ENCODE data around the gene KIF26B.

Gene KIF26B

DNA sequence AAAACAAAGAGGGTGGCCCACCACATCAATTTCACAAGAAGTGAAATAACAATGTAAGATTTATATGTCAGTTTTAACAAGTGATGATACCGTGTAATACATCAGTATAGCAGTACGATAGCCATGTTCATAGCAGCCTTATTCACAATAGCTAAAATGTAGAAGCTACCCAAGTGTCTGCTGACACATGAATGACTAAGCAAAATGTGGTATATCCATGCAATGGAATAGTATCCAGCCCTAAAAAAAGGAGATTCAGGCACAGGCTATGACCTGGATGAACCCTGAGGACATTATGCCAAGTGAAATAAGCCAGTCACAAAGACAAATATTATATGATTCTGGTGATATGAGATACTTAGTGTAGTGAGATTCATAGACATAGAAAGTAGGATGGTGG, 18.0 kb downstream of the KIF26B start:
- Histone ChIP-seq H4K20me1 (no peaks in the 10 kb centered on the region), H3K4me3 (no peak overlapping the region), H3K9ac (no peak overlapping the region), H3K27me3 (peaks cover 0 to 6% (median 0%) of the 10 kb centered on the region in 11 experiments; a peak in 2 of 22 replicates), H3K9me3 (replicated peaks in 1 of 11) (peaks cover 0 to 10% (median 0%) of the 10 kb centered on the region in 11 experiments; a peak in 2 of 22 replicates), H3K27ac (no peak overlapping the region), H3K4me2 (no peak overlapping the region), H3K36me3 (no peaks in the 10 kb centered on the region), H3K4me1 (peaks cover 10 to 19% (median 15%) of the 10 kb centered on the region in 10 experiments)
- no peak for TF ChIP-seq Cebpa-rat (IDR thresholded peaks at IDR 0.05)

DNA sequence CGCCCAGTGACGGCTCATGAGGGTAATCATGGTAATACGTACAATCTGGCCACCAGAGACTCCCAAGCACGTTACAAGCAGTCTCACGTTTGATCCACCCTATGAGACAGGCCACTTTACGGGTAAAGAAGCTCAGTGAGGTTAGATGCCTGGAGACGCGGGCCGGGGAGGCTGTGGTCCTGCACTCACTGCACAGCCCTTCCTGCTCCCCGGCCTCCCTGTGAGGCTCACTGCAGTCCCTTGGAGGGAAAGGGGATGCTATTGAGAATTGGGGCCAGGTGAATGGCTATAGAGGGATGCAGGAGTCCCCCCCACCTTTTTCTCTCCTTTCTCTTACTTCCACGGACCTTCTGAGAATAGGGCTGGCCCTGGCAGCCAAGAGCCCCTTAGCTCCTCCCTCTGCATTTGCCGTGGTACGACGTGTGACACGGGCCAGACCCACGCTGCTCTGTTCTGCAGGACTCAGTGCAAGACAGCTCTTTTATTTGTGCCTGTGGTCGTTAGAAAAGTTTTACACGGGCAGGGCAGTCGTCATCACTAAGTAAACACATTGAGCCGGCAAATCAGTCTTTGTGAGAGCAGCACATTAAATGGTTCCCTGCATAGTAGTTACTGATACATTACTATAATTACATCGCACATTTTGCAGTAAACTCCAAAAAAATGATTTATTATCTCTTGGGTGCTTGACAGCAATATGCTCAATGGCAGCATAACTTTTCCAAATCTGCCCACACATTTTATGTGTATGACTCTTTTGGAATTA, 18.8 kb downstream of the KIF26B start:
- no peak overlapping the region for H3K4me3 ChIP-seq
- no peak overlapping the region for H3K27ac ChIP-seq
- H3K36me3 ChIP-seq, result no peaks in the 10 kb centered on the region
- H4K20me1 ChIP-seq, result no peaks in the 10 kb centered on the region
- H3K4me2 ChIP-seq, result no peak overlapping the region
- H3K27me3 ChIP-seq, result peaks cover 0 to 6% (median 0%) of the 10 kb centered on the region in 11 experiments; a peak in 3 of 22 replicates
- peaks cover 10 to 13% (median 12%) of the 10 kb centered on the region in 10 experiments for H3K4me1 ChIP-seq
- H3K9ac ChIP-seq, result no peak overlapping the region
- H3K9me3 ChIP-seq (replicated peaks in 1 of 11), result peaks cover 0 to 10% (median 0%) of the 10 kb centered on the region in 11 experiments; a peak in 1 of 22 replicates
- TF ChIP-seq Cebpa-rat (IDR thresholded peaks at IDR 0.05), result no peak

DNA sequence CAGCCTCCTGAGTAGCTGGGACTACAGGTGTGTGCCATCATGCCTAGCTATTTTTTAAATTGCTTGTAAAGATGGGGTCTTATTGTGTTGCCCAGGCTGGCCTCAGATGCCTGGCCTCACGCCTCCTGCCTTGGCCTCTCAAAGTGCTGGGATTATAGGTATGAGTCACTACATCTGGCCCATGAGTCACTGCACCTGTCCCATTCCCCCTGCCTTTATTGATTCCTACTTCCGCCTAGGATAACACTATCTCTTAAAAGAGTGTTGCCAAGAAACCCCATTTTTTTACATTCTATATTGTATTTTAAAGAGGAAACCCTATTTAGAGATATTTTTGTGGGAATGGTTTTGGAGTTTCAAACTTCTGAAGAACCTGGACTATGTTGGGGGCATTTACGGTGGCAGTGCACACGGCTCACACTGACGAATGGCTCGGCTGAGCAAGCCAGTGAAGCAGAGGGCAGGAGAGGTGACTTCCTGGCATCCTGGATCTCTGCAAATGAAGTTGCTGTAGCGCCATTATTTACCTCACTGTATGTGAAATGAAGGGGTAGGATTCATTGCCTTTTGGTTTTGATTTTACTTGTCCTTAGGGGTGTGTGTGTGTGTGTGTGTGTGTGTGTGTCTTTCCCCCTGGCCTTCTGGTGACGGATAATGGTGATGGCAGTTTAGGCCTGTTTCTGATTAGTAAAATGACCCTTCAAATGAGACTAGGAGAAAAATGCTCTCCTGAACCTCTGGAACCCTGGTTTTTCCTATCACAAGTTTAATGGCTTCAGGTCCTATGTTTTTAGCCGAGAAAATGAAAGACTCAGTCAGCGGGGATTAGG, 22.5 kb downstream of the KIF26B start:
- peaks cover 0 to 6% (median 0%) of the 10 kb centered on the region in 11 experiments; a peak in 2 of 22 replicates for H3K27me3 ChIP-seq
- H4K20me1 ChIP-seq, result no peaks in the 10 kb centered on the region
- peaks cover 0 to 7% (median 0%) of the 10 kb centered on the region in 11 experiments; a peak in 1 of 22 replicates for H3K9me3 ChIP-seq (replicated peaks in 1 of 11)
- H3K9ac ChIP-seq, result no peak overlapping the region
- H3K27ac ChIP-seq, result no peak overlapping the region
- no peaks in the 10 kb centered on the region for H3K36me3 ChIP-seq
- H3K4me2 ChIP-seq, result no peak overlapping the region
- H3K4me1 ChIP-seq, result peaks cover 0 to 23% (median 18%) of the 10 kb centered on the region in 10 experiments; a peak in 16 of 20 replicates
- no peak for TF ChIP-seq Cebpa-rat (IDR thresholded peaks at IDR 0.05)
- no peak overlapping the region for H3K4me3 ChIP-seq

DNA sequence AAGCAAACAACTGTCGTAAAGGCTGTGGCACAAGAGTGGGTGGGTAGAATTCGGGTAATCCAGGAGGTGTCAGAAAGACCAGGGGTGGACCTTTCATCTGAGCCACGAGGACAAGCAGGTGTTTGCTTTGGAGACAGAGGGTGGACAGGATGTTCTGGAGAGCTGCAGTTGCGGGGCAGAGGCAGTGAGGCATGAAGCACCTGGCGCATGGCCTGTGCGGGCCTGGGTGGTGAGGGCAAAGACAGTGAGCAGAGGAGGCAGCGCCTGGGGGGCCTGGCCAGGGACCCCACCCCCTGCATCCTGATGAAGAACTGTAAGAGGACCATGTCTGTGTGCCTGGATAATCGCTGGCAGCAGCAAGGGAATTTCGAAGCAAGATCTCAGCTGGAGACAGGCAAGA, 24.9 kb downstream of the KIF26B start:
- Histone ChIP-seq H3K9ac (no peak overlapping the region), H3K9me3 (replicated peaks in 1 of 11) (no peaks in the 10 kb centered on the region), H3K4me1 (peaks cover 0 to 23% (median 18%) of the 10 kb centered on the region in 10 experiments; a peak in 16 of 20 replicates), H3K27ac (no peak overlapping the region), H3K27me3 (peaks cover 0 to 6% (median 0%) of the 10 kb centered on the region in 11 experiments; a peak in 2 of 22 replicates), H3K4me2 (peak overlapping the region in 8 of 11 experiments; percentile 58 to 74 (median 64); a peak in 15 of 22 replicates), H4K20me1 (no peaks in the 10 kb centered on the region), H3K4me3 (no peak overlapping the region), H3K36me3 (no peaks in the 10 kb centered on the region)
- no peak for TF ChIP-seq Cebpa-rat (IDR thresholded peaks at IDR 0.05)

DNA sequence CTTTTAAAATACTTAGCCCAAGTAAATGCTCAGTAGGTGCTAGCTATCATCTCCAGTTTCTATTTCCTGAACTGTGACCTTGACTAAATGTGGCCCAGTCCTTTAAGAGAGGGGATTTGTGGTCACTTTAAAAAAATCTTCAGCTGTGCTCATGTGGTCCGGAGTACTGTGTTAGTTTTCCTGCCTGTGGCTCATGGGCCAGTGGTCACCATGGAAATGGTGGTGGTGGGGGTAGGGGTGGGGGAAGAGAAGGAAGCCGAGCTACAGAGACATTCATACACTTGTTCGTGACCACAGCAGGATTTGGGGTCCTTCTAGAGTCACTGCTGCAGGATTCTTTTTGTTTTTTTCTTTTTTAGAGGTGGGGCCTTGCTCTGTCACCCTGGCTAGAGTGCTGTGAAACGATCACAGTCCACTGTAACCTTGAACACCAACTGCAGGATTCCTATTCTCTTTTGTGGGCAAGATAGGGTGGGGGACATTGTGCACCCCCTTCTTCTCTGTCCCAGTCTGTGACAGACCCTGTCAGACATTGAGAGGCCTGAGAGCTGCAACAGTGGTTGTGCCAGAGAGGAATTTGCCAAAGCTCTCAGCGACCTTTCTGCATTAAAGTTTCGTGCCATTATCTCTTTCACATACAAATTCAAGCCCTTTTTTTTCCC, 25.8 kb downstream of the KIF26B start:
- no peaks in the 10 kb centered on the region; a peak in 2 of 22 replicates for H3K27me3 ChIP-seq
- no peak overlapping the region; a peak in 1 of 22 replicates for H3K9ac ChIP-seq
- no peak for TF ChIP-seq Cebpa-rat (IDR thresholded peaks at IDR 0.05)
- no peaks in the 10 kb centered on the region for H3K9me3 ChIP-seq (replicated peaks in 1 of 11)
- no peaks in the 10 kb centered on the region for H4K20me1 ChIP-seq
- H3K36me3 ChIP-seq, result no peaks in the 10 kb centered on the region
- H3K4me3 ChIP-seq, result no peak overlapping the region
- peak overlapping the region in 10 of 11 experiments; percentile 3 to 74 (median 62); a peak in 18 of 22 replicates for H3K4me2 ChIP-seq
- H3K4me1 ChIP-seq, result peaks cover 0 to 23% (median 18%) of the 10 kb centered on the region in 10 experiments; a peak in 16 of 20 replicates
- no peak overlapping the region for H3K27ac ChIP-seq

DNA sequence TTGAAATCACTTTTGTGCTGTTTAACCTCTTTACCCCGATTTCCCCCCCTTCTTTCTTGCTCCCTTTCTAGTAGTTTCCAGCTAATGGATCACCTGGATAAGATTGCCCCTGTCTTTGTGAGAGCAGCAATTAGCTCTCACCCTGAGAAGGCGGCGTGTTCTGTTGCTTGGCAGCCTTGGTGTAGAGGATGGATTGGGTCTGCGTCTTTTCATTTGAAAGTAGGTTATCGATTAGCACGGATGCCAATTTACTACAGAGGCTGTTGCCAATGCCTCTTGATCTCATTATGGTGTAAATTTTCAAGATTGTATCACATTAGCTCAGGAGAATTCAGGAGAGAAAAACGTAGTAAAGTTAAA, 26.4 kb downstream of the KIF26B start:
- Histone ChIP-seq H3K27me3 (no peaks in the 10 kb centered on the region; a peak in 2 of 22 replicates), H4K20me1 (no peaks in the 10 kb centered on the region), H3K27ac (no peak overlapping the region), H3K9me3 (replicated peaks in 1 of 11) (no peaks in the 10 kb centered on the region), H3K4me3 (no peak overlapping the region), H3K4me2 (peak overlapping the region in 9 of 11 experiments; percentile 43 to 74 (median 63); a peak in 18 of 22 replicates), H3K36me3 (no peaks in the 10 kb centered on the region), H3K4me1 (peaks cover 0 to 23% (median 18%) of the 10 kb centered on the region in 10 experiments; a peak in 16 of 20 replicates), H3K9ac (no peak overlapping the region)
- TF ChIP-seq Cebpa-rat (IDR thresholded peaks at IDR 0.05), result no peak

DNA sequence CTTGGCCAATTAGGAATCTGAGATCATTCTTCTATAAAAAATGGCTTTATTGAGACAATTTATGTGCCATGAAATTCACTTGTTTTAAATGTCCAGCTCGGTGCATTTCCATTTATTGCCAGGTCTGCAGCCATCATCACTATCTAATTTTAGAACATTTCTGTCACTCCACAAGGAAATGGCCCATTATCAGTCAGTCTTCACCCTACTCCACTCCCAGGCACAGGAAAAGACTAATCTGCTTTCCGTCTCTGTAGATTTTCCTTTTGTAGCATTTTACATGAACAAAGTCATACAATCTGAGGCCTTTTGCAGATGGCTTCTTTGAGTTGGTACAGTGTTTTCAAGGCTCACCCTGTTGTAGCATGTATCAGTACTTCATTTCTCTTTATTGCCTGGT, 27.2 kb downstream of the KIF26B start:
- no peak overlapping the region for H3K9ac ChIP-seq
- TF ChIP-seq Cebpa-rat (IDR thresholded peaks at IDR 0.05), result no peak
- H3K36me3 ChIP-seq, result no peaks in the 10 kb centered on the region
- H4K20me1 ChIP-seq, result no peaks in the 10 kb centered on the region
- H3K4me2 ChIP-seq, result no peak overlapping the region
- peaks cover 0 to 23% (median 18%) of the 10 kb centered on the region in 10 experiments; a peak in 16 of 20 replicates for H3K4me1 ChIP-seq
- H3K4me3 ChIP-seq, result no peak overlapping the region
- no peak overlapping the region for H3K27ac ChIP-seq
- no peaks in the 10 kb centered on the region for H3K9me3 ChIP-seq (replicated peaks in 1 of 11)
- no peaks in the 10 kb centered on the region; a peak in 2 of 22 replicates for H3K27me3 ChIP-seq

DNA sequence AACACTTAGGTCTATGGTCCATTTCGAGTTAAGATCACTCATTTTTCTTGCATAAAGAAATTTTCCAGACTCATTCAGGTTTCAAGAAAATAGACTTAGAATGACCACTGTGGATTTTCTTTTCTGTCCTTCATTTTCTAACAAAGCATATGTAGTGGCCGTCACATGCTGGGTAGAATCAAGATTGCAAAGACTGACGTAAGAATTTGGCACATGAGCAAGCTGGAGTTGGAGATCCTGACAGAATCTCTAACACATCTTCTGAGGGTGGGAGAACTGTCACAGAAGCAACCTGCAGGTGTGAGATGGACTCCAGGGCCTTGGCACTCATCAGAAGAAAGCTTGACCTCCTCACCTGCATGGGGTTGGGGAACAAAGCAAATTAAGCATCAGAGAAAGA, 28.6 kb downstream of the KIF26B start:
- H3K4me3 ChIP-seq, result no peak overlapping the region
- no peaks in the 10 kb centered on the region; a peak in 2 of 22 replicates for H3K27me3 ChIP-seq

More for the DNA sequence above, 28.6 kb downstream of the KIF26B start:
- no peak overlapping the region for H3K4me2 ChIP-seq
- H3K4me1 ChIP-seq, result peaks cover 8 to 25% (median 21%) of the 10 kb centered on the region in 10 experiments
- no peaks in the 10 kb centered on the region for H3K9me3 ChIP-seq (replicated peaks in 1 of 11)
- no peak overlapping the region for H3K27ac ChIP-seq
- no peak overlapping the region for H3K9ac ChIP-seq
- no peaks in the 10 kb centered on the region for H4K20me1 ChIP-seq
- TF ChIP-seq Cebpa-rat (IDR thresholded peaks at IDR 0.05), result no peak
- H3K36me3 ChIP-seq, result no peaks in the 10 kb centered on the region
